B cell (primary cell): ENCODE data around the gene ADGRL2.

Experiments
- CTCF ChIP-seq: fragments of 200-600 bp; IDR thresholded peaks from one replicate; pipeline ENCODE4 v1.8.0; 2022; ENCODE audit warnings: antibody characterized with exemption, mild to moderate bottlenecking
- EZH2 ChIP-seq: IDR thresholded peaks from 2 replicates; pipeline ENCODE4 v1.6.1; 2012; ENCODE audit warnings: borderline replicate concordance, low read depth, mild to moderate bottlenecking, moderate library complexity, low read length; ENCODE audit not compliant: insufficient read depth, poor library complexity, severe bottlenecking

GRCh38 chr1:81873946-81874345, 73.2 kb downstream of the ADGRL2 start:
- TF ChIP-seq CTCF (no peak), EZH2 (no peak)
